HepG2 (cell line): ENCODE data around the gene ANKS3.

ENCODE experiments used
- CBX5 ChIP-seq: sonication (generic); formaldehyde crosslinking; IDR thresholded peaks from 2 replicates; pipeline ENCODE4 v1.4.0; 2020; ENCODE audit warnings: missing genetic modification reagents, borderline replicate concordance
- EZH2 ChIP-seq: conservative IDR thresholded peaks from 2 replicates; pipeline ENCODE4 v1.6.1; 2012; ENCODE audit warnings: mild to moderate bottlenecking, low read depth, low read length, moderate library complexity
- FIP1L1 ChIP-seq: fragments of 200-400 bp; formaldehyde crosslinking; IDR thresholded peaks from 2 replicates; pipeline ENCODE4 v1.6.1; 2018; ENCODE audit warnings: low read depth, mild to moderate bottlenecking, low read length, moderate library complexity, borderline replicate concordance; ENCODE audit not compliant: insufficient read depth
- MEF2D ChIP-seq: sonication (generic); formaldehyde crosslinking; IDR thresholded peaks from 2 replicates; pipeline ENCODE4 v1.5.1; 2020; ENCODE audit warnings: mild to moderate bottlenecking, missing genetic modification reagents
- MYNN ChIP-seq: sonication (generic); formaldehyde crosslinking; IDR thresholded peaks from 2 replicates; pipeline ENCODE4 v1.4.0; 2020; ENCODE audit warnings: mild to moderate bottlenecking, low read depth, missing genetic modification reagents
- PCBP2 ChIP-seq: fragments of 200-400 bp; formaldehyde crosslinking; optimal IDR thresholded peaks from 2 replicates; pipeline ENCODE3; 2018; ENCODE audit warnings: low read length, low read depth; ENCODE audit not compliant: poor library complexity, severe bottlenecking
- POLR2AphosphoS5 ChIP-seq: IDR thresholded peaks from 2 replicates; pipeline ENCODE4 v1.6.1; 2012; ENCODE audit warnings: low read depth, low read length
- TP53 ChIP-seq: sonication (generic); formaldehyde crosslinking; conservative IDR thresholded peaks from 2 replicates; pipeline ENCODE4 v1.4.0; 2020; ENCODE audit warnings: missing genetic modification reagents
- ZNF317 ChIP-seq: sonication (generic); formaldehyde crosslinking; IDR thresholded peaks from 2 replicates; pipeline ENCODE4 v1.5.0; 2020; ENCODE audit warnings: mild to moderate bottlenecking, missing genetic modification reagents
- TF ChIP-seq, protein P1 (sequence below): sonication (generic); formaldehyde crosslinking; IDR thresholded peaks from 2 replicates; pipeline ENCODE4 v1.5.0; 2020; ENCODE audit warnings: mild to moderate bottlenecking, missing genetic modification reagents, moderate library complexity
- TF ChIP-seq, protein P2 (sequence below): fragments of 450-650 bp; IDR thresholded peaks from 2 replicates; pipeline ENCODE4 v1.6.1; 2017; ENCODE audit warnings: mild to moderate bottlenecking
- TF ChIP-seq, protein P3 (sequence below): sonication (generic); formaldehyde crosslinking; IDR thresholded peaks from one replicate; pipeline ENCODE4 v1.5.1; 2020; ENCODE audit warnings: mild to moderate bottlenecking, missing genetic modification reagents; ENCODE audit errors: not compliant biosample characterization

DNA sequence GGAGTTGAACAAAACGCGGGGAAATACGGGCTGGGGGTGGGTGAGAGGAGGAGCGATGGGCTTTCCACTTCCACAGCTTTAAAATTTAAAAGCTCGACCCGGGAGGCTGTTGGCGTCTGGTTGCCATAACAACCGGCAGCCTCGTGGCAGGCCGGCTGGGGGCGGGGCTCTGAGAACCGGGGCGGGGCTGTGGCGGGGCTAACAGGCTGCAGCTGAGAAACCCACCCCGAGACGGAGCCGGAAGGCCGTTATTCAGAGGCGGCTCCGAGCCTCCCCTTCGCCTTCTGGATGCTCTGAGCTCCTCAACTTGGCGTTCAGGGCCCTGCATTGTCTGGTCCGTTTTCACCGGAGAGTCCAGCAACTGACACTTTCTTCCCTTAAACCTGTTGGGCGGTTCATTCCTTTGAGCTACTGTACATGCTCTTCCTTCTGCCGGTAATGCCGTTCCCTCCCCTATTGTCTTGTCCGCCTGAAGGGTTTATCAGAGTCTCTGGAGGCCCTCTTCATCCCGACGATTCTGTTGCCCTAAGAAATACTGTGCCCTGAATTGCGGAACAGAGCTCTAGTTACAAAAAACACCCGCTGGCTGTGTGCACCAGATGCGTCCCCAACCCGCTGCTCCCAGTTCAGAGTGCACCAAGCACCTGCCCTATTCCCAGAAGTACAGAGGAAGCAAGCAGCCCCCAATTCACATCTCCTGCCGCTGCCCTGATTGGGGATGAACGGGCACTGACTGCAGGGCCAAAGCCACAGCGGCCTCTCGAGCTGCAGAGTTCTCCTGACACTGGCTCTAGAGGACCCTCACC is 862 bp upstream of the ANKS3 start:
- TF ChIP-seq, protein P1, sequence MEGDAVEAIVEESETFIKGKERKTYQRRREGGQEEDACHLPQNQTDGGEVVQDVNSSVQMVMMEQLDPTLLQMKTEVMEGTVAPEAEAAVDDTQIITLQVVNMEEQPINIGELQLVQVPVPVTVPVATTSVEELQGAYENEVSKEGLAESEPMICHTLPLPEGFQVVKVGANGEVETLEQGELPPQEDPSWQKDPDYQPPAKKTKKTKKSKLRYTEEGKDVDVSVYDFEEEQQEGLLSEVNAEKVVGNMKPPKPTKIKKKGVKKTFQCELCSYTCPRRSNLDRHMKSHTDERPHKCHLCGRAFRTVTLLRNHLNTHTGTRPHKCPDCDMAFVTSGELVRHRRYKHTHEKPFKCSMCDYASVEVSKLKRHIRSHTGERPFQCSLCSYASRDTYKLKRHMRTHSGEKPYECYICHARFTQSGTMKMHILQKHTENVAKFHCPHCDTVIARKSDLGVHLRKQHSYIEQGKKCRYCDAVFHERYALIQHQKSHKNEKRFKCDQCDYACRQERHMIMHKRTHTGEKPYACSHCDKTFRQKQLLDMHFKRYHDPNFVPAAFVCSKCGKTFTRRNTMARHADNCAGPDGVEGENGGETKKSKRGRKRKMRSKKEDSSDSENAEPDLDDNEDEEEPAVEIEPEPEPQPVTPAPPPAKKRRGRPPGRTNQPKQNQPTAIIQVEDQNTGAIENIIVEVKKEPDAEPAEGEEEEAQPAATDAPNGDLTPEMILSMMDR (CRISPR knock-in tag), result no peak
- TF ChIP-seq MEF2D, result no peak
- no peak for TF ChIP-seq ZNF317 (CRISPR knock-in tag)
- no peak for TF ChIP-seq MYNN (CRISPR knock-in tag)
- TF ChIP-seq, protein P2, sequence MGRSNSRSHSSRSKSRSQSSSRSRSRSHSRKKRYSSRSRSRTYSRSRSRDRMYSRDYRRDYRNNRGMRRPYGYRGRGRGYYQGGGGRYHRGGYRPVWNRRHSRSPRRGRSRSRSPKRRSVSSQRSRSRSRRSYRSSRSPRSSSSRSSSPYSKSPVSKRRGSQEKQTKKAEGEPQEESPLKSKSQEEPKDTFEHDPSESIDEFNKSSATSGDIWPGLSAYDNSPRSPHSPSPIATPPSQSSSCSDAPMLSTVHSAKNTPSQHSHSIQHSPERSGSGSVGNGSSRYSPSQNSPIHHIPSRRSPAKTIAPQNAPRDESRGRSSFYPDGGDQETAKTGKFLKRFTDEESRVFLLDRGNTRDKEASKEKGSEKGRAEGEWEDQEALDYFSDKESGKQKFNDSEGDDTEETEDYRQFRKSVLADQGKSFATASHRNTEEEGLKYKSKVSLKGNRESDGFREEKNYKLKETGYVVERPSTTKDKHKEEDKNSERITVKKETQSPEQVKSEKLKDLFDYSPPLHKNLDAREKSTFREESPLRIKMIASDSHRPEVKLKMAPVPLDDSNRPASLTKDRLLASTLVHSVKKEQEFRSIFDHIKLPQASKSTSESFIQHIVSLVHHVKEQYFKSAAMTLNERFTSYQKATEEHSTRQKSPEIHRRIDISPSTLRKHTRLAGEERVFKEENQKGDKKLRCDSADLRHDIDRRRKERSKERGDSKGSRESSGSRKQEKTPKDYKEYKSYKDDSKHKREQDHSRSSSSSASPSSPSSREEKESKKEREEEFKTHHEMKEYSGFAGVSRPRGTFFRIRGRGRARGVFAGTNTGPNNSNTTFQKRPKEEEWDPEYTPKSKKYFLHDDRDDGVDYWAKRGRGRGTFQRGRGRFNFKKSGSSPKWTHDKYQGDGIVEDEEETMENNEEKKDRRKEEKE, result no peak
- no peak for TF ChIP-seq CBX5 (CRISPR knock-in tag)
- TF ChIP-seq TP53 (CRISPR knock-in tag), result no peak
- no peak for TF ChIP-seq PCBP2
- TF ChIP-seq, protein P3, sequence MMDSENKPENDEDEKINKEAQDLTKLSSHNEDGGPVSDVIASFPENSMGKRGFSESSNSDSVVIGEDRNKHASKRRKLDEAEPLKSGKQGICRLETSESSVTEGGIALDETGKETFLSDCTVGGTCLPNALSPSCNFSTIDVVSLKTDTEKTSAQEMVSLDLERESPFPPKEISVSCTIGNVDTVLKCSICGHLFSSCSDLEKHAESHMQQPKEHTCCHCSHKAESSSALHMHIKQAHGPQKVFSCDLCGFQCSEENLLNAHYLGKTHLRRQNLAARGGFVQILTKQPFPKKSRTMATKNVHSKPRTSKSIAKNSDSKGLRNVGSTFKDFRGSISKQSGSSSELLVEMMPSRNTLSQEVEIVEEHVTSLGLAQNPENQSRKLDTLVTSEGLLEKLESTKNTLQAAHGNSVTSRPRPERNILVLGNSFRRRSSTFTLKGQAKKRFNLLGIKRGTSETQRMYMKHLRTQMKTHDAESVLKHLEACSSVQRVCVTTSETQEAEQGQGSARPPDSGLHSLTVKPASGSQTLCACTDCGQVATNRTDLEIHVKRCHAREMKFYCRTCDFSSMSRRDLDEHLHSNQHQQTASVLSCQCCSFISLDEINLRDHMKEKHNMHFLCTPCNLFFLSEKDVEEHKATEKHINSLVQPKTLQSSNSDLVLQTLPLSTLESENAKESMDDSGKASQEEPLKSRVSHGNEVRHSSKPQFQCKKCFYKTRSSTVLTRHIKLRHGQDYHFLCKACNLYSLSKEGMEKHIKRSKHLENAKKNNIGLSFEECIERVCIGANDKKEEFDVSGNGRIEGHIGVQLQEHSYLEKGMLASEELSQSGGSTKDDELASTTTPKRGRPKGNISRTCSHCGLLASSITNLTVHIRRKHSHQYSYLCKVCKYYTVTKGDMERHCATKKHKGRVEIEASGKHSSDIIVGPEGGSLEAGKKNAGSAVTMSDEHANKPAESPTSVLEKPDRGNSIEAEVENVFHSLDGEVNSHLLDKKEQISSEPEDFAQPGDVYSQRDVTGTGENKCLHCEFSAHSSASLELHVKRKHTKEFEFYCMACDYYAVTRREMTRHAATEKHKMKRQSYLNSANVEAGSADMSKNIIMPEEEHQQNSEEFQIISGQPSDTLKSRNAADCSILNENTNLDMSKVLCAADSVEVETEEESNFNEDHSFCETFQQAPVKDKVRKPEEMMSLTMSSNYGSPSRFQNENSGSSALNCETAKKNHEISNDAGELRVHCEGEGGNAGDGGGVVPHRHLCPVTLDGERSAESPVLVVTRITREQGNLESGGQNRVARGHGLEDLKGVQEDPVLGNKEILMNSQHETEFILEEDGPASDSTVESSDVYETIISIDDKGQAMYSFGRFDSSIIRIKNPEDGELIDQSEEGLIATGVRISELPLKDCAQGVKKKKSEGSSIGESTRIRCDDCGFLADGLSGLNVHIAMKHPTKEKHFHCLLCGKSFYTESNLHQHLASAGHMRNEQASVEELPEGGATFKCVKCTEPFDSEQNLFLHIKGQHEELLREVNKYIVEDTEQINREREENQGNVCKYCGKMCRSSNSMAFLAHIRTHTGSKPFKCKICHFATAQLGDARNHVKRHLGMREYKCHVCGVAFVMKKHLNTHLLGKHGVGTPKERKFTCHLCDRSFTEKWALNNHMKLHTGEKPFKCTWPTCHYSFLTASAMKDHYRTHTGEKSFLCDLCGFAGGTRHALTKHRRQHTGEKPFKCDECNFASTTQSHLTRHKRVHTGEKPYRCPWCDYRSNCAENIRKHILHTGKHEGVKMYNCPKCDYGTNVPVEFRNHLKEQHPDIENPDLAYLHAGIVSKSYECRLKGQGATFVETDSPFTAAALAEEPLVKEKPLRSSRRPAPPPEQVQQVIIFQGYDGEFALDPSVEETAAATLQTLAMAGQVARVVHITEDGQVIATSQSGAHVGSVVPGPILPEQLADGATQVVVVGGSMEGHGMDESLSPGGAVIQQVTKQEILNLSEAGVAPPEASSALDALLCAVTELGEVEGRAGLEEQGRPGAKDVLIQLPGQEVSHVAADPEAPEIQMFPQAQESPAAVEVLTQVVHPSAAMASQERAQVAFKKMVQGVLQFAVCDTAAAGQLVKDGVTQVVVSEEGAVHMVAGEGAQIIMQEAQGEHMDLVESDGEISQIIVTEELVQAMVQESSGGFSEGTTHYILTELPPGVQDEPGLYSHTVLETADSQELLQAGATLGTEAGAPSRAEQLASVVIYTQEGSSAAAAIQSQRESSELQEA (CRISPR knock-in tag), result no peak
- TF ChIP-seq FIP1L1, result no peak
- TF ChIP-seq EZH2, result no peak
- no peak for TF ChIP-seq POLR2AphosphoS5
